GM19025 (cell line): ENCODE results near the gene ASNSD1.
"Not testable (repeated sequence)": the region's sequence is repeated elsewhere in the genome, so short reads cannot be mapped to it uniquely, and the experiment has no call there.

Experiments
- ATAC-seq: cut with Tn5 transposase; IDR thresholded peaks from one replicate; pipeline ENCODE4 v1.9.1; 2021; ENCODE audit warnings: mild to moderate bottlenecking, low read depth, moderate library complexity; ENCODE audit not compliant: unreplicated experiment

Gene ASNSD1

GRCh38 chr2:189641590-189641989, 19.7 kb upstream of the ASNSD1 start:
- ATAC-seq: no peak

GRCh38 chr2:189646521-189646920, 14.7 kb upstream of the ASNSD1 start:
- ATAC-seq: no peak

- no peak for ATAC-seq
These were observed 12.3 kb upstream of the ASNSD1 start for GRCh38 chr2:189648846-189649509.

- ATAC-seq: no peak
These were observed 10.0 kb upstream of the ASNSD1 start for GRCh38 chr2:189651284-189651683.

- ATAC-seq: not testable (repeated sequence)
These were observed 7.8 kb upstream of the ASNSD1 start for GRCh38 chr2:189653464-189653863.

- no peak for ATAC-seq
These were observed 6.6 kb upstream of the ASNSD1 start for GRCh38 chr2:189654641-189655040.

- ATAC-seq: no peak
These were observed 3.4 kb upstream of the ASNSD1 start for GRCh38 chr2:189657867-189658266.

GRCh38 chr2:189658306-189659212, 2.7 kb upstream of the ASNSD1 start:
- no peak for ATAC-seq

- ATAC-seq: no peak
These were observed 1.5 kb upstream of the ASNSD1 start for GRCh38 chr2:189659734-189660133.

- no peak for ATAC-seq
These were observed 484 bp upstream of the ASNSD1 start for GRCh38 chr2:189660803-189661147.

GRCh38 chr2:189661957-189662321, 680 bp downstream of the ASNSD1 start:
- ATAC-seq: no peak

GRCh38 chr2:189662669-189663226, 1.5 kb downstream of the ASNSD1 start:
- no peak for ATAC-seq

GRCh38 chr2:189663319-189663718, 2.1 kb downstream of the ASNSD1 start:
- ATAC-seq: not testable (repeated sequence)

- ATAC-seq: no peak
These were observed 8.7 kb downstream of the ASNSD1 start for GRCh38 chr2:189669913-189670312.

GRCh38 chr2:189673661-189674373, 12.6 kb downstream of the ASNSD1 start:
- ATAC-seq: no peak

- peak; percentile 96 for ATAC-seq
These were observed 13.3 kb downstream of the ASNSD1 start, which contains the start of gene ANKAR for GRCh38 chr2:189674374-189675112. Gene ANKAR (plus strand): TSS chr2:189674670. CDS start chr2:189676491, 1,821 bp downstream.

GRCh38 chr2:189676471-189676870, 15.2 kb downstream of the ASNSD1 start:
- ATAC-seq: no peak

GRCh38 chr2:189679226-189679625, 18.0 kb downstream of the ASNSD1 start:
- ATAC-seq: no peak

- no peak for ATAC-seq
These were observed 19.9 kb downstream of the ASNSD1 start for GRCh38 chr2:189681203-189681602.

- no peak for ATAC-seq
These were observed 20.6 kb downstream of the ASNSD1 start for GRCh38 chr2:189681903-189682302.
